ENCODE results near the gene CFAP52. TPM values are rescaled to one million over a fixed set of nuclear protein-coding genes. Genes with fewer than 3 reads are reported as not detected.
"Not testable (repeated sequence)": the region's sequence is repeated elsewhere in the genome, so short reads cannot be mapped to it uniquely, and the experiment has no call there.

Gene CFAP52
- polyA plus RNA-seq, 1 experiment = not detected

- CTCF ChIA-PET = no interaction called here
Observed at GRCh38 chr17:9632741-9633140, 56.3 kb downstream of the CFAP52 start.

GRCh38 chr17:9635340-9635739 is 58.9 kb downstream of the CFAP52 start:
- CTCF ChIA-PET = no interaction called here
- TF ChIP-seq CTCF (IDR thresholded peaks at IDR 0.05; ENCODE audit: insufficient read depth, low read depth, low read length) = no peak
- no peak overlapping the region for H3K4me3 ChIP-seq (ENCODE audit: low read depth, low read length)
- H3K27me3 ChIP-seq (ENCODE audit: control insufficient read depth, insufficient read depth, low read length) = no peaks in the 10 kb centered on the region
- DNase-seq (ENCODE audit: low read depth) = no peak
- no peaks in the 10 kb centered on the region for H3K36me3 ChIP-seq (ENCODE audit: control insufficient read depth, insufficient read depth, low read length)
- POLR2A ChIA-PET = no interaction called here

More at GRCh38 chr17:9632741-9633140, 56.3 kb downstream of the CFAP52 start:
- no peak for DNase-seq (ENCODE audit: low read depth)
- H3K36me3 ChIP-seq (ENCODE audit: control insufficient read depth, insufficient read depth, low read length) = no peaks in the 10 kb centered on the region
- no peak overlapping the region for H3K4me3 ChIP-seq (ENCODE audit: low read depth, low read length)
- TF ChIP-seq CTCF (IDR thresholded peaks at IDR 0.05; ENCODE audit: insufficient read depth, low read depth, low read length) = no peak
- POLR2A ChIA-PET = interaction anchor here (0.6 kb wide), 1 partner anchor 42 kb away, joined by 3 read pairs; no protein-coding TSS in a partner anchor
- no peaks in the 10 kb centered on the region for H3K27me3 ChIP-seq (ENCODE audit: control insufficient read depth, insufficient read depth, low read length)

GRCh38 chr17:9636501-9636900 is 60.1 kb downstream of the CFAP52 start:
- no peak for TF ChIP-seq CTCF (IDR thresholded peaks at IDR 0.05; ENCODE audit: insufficient read depth, low read depth, low read length)
- POLR2A ChIA-PET = no interaction called here

GRCh38 chr17:9640388-9640787 is 63.9 kb downstream of the CFAP52 start:
- DNase-seq (ENCODE audit: low read depth); H3K36me3 ChIP-seq (ENCODE audit: control insufficient read depth, insufficient read depth, low read length); H3K4me3 ChIP-seq (ENCODE audit: low read depth, low read length); H3K27me3 ChIP-seq (ENCODE audit: control insufficient read depth, insufficient read depth, low read length); POLR2A ChIA-PET: not testable (repeated sequence)
- CTCF ChIA-PET = interaction anchor here (1.0 kb wide), 1 partner anchor 13 kb away, joined by 3 read pairs; no protein-coding TSS in a partner anchor

More at GRCh38 chr17:9636501-9636900, 60.1 kb downstream of the CFAP52 start:
- CTCF ChIA-PET = no interaction called here
- DNase-seq (ENCODE audit: low read depth) = no peak
- no peaks in the 10 kb centered on the region for H3K36me3 ChIP-seq (ENCODE audit: control insufficient read depth, insufficient read depth, low read length)
- no peak overlapping the region for H3K4me3 ChIP-seq (ENCODE audit: low read depth, low read length)
- H3K27me3 ChIP-seq (ENCODE audit: control insufficient read depth, insufficient read depth, low read length) = no peaks in the 10 kb centered on the region

DNA sequence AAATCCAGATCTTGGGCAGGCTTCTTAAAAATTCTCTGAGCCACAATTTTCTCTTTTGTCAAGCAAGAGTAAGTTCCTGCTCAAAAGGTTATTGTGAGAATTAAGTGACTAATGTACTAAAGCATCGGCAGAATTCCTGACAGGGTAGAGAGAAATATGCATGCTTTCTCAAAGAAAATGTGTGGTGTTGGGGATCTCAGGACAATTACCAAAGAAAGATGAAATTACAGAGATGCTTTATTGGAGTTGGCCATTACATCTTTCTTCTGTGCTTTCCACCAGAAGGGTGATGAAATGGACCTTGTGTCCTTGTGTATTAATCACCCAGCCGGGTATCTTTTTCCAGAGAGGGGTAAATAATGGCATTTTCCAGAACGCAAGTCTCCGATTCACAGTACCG is 67.2 kb downstream of the CFAP52 start:
- H3K36me3 ChIP-seq (ENCODE audit: control insufficient read depth, insufficient read depth, low read length) = no peaks in the 10 kb centered on the region
- POLR2A ChIA-PET = no interaction called here
- H3K27me3 ChIP-seq (ENCODE audit: control insufficient read depth, insufficient read depth, low read length) = no peaks in the 10 kb centered on the region; the same call in 1 of the 2 replicates
- no peak for DNase-seq (ENCODE audit: low read depth)
- TF ChIP-seq CTCF (IDR thresholded peaks at IDR 0.05; ENCODE audit: insufficient read depth, low read depth, low read length) = no peak
- CTCF ChIA-PET = interaction anchor here (0.6 kb wide), 1 partner anchor 183 kb away, joined by 3 read pairs; no protein-coding TSS in a partner anchor
- H3K4me3 ChIP-seq (ENCODE audit: low read depth, low read length) = no peak overlapping the region
